ENCODE measurements around the gene PCDH8. TPM values are rescaled to one million over a fixed set of nuclear protein-coding genes. Genes with fewer than 3 reads are reported as not detected.

Gene PCDH8, protein sequence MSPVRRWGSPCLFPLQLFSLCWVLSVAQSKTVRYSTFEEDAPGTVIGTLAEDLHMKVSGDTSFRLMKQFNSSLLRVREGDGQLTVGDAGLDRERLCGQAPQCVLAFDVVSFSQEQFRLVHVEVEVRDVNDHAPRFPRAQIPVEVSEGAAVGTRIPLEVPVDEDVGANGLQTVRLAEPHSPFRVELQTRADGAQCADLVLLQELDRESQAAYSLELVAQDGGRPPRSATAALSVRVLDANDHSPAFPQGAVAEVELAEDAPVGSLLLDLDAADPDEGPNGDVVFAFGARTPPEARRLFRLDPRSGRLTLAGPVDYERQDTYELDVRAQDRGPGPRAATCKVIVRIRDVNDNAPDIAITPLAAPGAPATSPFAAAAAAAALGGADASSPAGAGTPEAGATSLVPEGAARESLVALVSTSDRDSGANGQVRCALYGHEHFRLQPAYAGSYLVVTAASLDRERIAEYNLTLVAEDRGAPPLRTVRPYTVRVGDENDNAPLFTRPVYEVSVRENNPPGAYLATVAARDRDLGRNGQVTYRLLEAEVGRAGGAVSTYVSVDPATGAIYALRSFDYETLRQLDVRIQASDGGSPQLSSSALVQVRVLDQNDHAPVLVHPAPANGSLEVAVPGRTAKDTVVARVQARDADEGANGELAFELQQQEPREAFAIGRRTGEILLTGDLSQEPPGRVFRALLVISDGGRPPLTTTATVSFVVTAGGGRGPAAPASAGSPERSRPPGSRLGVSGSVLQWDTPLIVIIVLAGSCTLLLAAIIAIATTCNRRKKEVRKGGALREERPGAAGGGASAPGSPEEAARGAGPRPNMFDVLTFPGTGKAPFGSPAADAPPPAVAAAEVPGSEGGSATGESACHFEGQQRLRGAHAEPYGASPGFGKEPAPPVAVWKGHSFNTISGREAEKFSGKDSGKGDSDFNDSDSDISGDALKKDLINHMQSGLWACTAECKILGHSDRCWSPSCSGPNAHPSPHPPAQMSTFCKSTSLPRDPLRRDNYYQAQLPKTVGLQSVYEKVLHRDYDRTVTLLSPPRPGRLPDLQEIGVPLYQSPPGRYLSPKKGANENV
- total RNA-seq (2021; ENCODE audit: unreplicated experiment) (not detected), Bru-seq, nascent RNA (not detected), BruChase-seq, experiment 1, labeled RNA remaining after a 6-hour chase (not detected), BruChase-seq, experiment 2, labeled RNA remaining after a 2-hour chase (not detected)
- not detected in 2 replicates for polyA plus RNA-seq (2012)
- long read RNA-seq = 0 reads

DNA sequence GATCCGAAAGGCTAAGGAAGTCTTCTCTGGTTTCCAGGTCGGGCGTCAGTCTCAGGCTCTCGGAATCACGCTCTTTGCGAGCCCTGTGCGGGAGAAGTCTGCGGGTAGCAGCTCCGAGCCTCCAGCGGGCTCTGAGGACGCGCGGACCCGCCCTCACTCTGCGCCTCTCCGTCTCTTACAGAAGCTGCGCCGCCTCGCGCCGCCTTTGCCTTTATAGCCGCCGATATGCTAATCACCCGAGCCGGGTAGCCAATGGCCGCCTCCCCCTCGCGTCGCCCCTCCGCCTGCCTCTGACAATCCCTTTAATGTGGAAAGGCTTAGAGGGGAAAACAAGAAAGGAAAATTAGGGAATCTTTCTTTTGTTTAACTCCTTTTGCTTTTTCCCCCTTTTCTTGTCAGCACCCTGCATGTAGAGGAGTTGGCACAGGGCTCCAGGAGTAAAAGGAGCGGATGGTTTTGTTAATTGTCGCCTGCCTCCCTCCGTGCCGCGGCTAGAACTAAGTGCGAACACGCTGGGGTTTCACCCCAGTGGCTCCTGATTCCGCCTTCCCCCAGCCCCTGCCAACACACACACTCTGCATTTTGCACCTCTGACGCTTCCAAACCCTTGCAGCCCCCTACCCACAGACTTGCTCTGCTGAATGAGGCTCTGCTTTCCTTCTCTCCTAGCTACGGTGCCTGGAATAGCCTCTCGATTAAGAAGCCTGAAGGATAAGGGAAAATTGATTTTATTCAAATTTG is at the start of gene PCDH8:
PCDH8 (minus strand) TSS at position 186 of the 741 bp plus-strand sequence. CDS start 204 bp downstream, outside the sequence.
- H3K27ac ChIP-seq (ENCODE audit: low read depth, low read length) = no peak within 1 kb of the TSS
- no peak for DNase-seq (ENCODE audit: low read depth, low spot score)
- H3K4me3 ChIP-seq (replicated peaks in 1 of 2; ENCODE audit: low read depth in 1 of 2, low read length in 2 of 2) = no peak within 1 kb of the TSS
- intact Hi-C loops (cut with micrococcal nuclease) = no loop called here
- no peaks in the 10 kb centered on the region for H3K9me3 ChIP-seq (ENCODE audit: control insufficient read depth in 1 of 2, insufficient read depth in 1 of 2, low read depth in 1 of 2, low read length in 2 of 2)
- no TSS peak for BruUV-seq (replicated peaks)
- no peak within 1 kb of the TSS for H3K9ac ChIP-seq (ENCODE audit: low read length)
- no peaks in the 10 kb centered on the region for H3K4me1 ChIP-seq (ENCODE audit: control insufficient read depth in 1 of 2, insufficient read depth in 2 of 2, low read length in 2 of 2)
- H3K27me3 ChIP-seq (ENCODE audit: insufficient read depth, low read length) = peaks cover 6% of the 10 kb centered on the region; the same call in 1 of the 2 replicates
- H3K79me2 ChIP-seq (ENCODE audit: insufficient read depth, low read length) = no peaks in the 10 kb centered on the region
- no peaks in the 10 kb centered on the region; the same call in 1 of the 2 replicates for H4K20me1 ChIP-seq (ENCODE audit: insufficient read depth)
- H2AFZ ChIP-seq (ENCODE audit: low read depth, low read length, poor library complexity, severe bottlenecking) = no peak within 1 kb of the TSS
- no peaks in the 10 kb centered on the region for H3K9me2 ChIP-seq (ENCODE audit: insufficient read depth)
- TF ChIP-seq ELF1 (IDR thresholded peaks at IDR 0.05; ENCODE audit: borderline replicate concordance, low read depth) (no peak), POLR2AphosphoS5 (IDR thresholded peaks at IDR 0.05; ENCODE audit: low read depth, low read length) (no peak), ZNF274 (IDR thresholded peaks at IDR 0.05; ENCODE audit: low read depth, low read length) (no peak), FOSL1 (IDR thresholded peaks at IDR 0.05; ENCODE audit: low read depth) (no peak), CEBPB (IDR thresholded peaks at IDR 0.05; ENCODE audit: low read depth) (no peak), TCF7L2 (IDR thresholded peaks at IDR 0.05; ENCODE audit: borderline replicate concordance, extremely low read depth, insufficient read depth, insufficient read length) (no peak), POLR2A (IDR thresholded peaks at IDR 0.05; ENCODE audit: borderline replicate concordance, extremely low read depth, insufficient read depth, insufficient read length) (no peak), EZH2phosphoT487 (IDR thresholded peaks at IDR 0.05; ENCODE audit: borderline replicate concordance) (no peak), SP1 (IDR thresholded peaks at IDR 0.05; ENCODE audit: low read depth) (no peak), YY1 (IDR thresholded peaks at IDR 0.05; ENCODE audit: extremely low read depth, insufficient replicate concordance, low read depth, low read length) (no peak), CBX3 (IDR thresholded peaks at IDR 0.05; ENCODE audit: low read depth) (no peak), SIN3A (IDR thresholded peaks at IDR 0.05; ENCODE audit: low read depth) (no peak)
- TF ChIP-seq, protein P1, sequence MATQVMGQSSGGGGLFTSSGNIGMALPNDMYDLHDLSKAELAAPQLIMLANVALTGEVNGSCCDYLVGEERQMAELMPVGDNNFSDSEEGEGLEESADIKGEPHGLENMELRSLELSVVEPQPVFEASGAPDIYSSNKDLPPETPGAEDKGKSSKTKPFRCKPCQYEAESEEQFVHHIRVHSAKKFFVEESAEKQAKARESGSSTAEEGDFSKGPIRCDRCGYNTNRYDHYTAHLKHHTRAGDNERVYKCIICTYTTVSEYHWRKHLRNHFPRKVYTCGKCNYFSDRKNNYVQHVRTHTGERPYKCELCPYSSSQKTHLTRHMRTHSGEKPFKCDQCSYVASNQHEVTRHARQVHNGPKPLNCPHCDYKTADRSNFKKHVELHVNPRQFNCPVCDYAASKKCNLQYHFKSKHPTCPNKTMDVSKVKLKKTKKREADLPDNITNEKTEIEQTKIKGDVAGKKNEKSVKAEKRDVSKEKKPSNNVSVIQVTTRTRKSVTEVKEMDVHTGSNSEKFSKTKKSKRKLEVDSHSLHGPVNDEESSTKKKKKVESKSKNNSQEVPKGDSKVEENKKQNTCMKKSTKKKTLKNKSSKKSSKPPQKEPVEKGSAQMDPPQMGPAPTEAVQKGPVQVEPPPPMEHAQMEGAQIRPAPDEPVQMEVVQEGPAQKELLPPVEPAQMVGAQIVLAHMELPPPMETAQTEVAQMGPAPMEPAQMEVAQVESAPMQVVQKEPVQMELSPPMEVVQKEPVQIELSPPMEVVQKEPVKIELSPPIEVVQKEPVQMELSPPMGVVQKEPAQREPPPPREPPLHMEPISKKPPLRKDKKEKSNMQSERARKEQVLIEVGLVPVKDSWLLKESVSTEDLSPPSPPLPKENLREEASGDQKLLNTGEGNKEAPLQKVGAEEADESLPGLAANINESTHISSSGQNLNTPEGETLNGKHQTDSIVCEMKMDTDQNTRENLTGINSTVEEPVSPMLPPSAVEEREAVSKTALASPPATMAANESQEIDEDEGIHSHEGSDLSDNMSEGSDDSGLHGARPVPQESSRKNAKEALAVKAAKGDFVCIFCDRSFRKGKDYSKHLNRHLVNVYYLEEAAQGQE (IDR thresholded peaks at IDR 0.05; ENCODE audit: low read depth) = no peak
- TF ChIP-seq, protein P2, sequence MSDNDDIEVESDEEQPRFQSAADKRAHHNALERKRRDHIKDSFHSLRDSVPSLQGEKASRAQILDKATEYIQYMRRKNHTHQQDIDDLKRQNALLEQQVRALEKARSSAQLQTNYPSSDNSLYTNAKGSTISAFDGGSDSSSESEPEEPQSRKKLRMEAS (IDR thresholded peaks at IDR 0.05) = no peak
- TF ChIP-seq, protein P3, sequence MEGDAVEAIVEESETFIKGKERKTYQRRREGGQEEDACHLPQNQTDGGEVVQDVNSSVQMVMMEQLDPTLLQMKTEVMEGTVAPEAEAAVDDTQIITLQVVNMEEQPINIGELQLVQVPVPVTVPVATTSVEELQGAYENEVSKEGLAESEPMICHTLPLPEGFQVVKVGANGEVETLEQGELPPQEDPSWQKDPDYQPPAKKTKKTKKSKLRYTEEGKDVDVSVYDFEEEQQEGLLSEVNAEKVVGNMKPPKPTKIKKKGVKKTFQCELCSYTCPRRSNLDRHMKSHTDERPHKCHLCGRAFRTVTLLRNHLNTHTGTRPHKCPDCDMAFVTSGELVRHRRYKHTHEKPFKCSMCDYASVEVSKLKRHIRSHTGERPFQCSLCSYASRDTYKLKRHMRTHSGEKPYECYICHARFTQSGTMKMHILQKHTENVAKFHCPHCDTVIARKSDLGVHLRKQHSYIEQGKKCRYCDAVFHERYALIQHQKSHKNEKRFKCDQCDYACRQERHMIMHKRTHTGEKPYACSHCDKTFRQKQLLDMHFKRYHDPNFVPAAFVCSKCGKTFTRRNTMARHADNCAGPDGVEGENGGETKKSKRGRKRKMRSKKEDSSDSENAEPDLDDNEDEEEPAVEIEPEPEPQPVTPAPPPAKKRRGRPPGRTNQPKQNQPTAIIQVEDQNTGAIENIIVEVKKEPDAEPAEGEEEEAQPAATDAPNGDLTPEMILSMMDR (IDR thresholded peaks at IDR 0.05 in 2 of 3, conservative IDR thresholded peaks at IDR 0.05 in 1 of 3; ENCODE audit: borderline replicate concordance in 1 of 3, insufficient read depth in 1 of 3, low read depth in 2 of 3, low read length in 2 of 3) = no peak
- ATAC-seq = no peak
- RAD21 ChIA-PET (ENCODE audit: low non-redundant PET in 1 of 2, low total read pairs in 2 of 2, uncharacterized antibody in 2 of 2, unreplicated experiment in 2 of 2) = no interaction called here
- POLR2A ChIA-PET = no interaction called here
- CTCF ChIA-PET = interaction anchor here (0.9 kb wide), 1 partner anchor 49 kb away, joined by 3 read pairs; no protein-coding TSS in a partner anchor
- no peak within 1 kb of the TSS for H3K4me2 ChIP-seq (ENCODE audit: low read length)
- H3K36me3 ChIP-seq (ENCODE audit: control insufficient read depth in 1 of 2, insufficient read depth in 2 of 2, low read length in 2 of 2) = no peaks in the 10 kb centered on the region

Measured in HCT116 (cell line).